Activated T-cell treated with anti-CD3 and anti-CD28 coated beads for 24 hours (primary cell): ENCODE data around the gene B4GALT3.

Source experiments
- DNase-seq: peaks from one replicate; pipeline ENCODE4 v3.0.0-alpha.2; 2020; ENCODE audit warnings: low read depth

Gene B4GALT3

DNA sequence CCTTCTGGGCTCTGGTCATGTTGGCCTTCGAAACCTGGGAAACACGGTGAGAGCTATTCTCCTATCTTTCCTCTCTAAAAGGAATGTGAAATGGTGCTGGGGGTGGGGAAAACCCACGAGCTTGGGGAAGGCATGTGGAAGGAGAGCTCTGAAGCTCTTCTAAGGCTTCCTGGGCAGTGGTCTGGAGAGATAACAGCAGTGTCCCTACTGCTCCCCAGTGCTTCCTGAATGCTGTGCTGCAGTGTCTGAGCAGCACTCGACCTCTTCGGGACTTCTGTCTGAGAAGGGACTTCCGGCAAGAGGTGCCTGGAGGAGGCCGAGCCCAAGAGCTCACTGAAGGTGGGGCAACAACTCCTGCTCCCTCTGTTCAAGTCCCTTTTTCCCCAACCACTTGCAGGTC is 15.3 kb downstream of the B4GALT3 start:
- no peak for DNase-seq

DNA sequence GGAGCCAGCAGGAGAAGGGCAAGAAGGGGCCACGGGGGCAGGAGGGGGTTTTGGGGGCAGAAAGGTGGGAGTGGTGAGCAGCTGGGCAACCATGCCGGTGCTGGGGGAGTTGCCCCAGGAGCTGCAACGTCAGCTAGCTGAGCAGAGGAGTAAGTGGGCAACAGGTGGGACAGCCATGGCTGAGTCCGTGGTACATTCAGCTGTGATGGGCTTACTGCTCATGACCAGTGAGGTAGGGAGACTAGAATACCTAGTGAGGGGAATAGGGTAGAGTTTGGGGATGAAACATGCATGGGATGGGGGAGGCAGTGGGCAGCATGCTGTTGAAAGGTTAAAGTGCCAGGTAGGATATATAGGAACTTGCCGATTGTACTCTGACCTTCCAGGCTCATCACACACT is 15.7 kb downstream of the B4GALT3 start:
- no peak for DNase-seq

DNA sequence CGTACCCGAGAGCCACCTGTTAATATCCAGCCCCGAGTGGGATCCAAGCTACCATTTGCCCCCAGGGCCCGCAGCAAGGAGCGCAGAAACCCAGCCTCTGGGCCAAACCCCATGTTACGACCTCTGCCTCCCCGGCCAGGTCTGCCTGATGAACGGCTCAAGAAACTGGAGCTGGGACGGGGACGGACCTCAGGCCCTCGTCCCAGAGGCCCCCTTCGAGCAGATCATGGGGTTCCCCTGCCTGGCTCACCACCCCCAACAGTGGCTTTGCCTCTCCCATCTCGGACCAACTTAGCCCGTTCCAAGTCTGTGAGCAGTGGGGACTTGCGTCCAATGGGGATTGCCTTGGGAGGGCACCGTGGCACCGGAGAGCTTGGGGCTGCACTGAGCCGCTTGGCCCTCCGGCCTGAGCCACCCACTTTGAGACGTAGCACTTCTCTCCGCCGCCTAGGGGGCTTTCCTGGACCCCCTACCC is 16.6 kb downstream of the B4GALT3 start:
- DNase-seq, result no peak

DNA sequence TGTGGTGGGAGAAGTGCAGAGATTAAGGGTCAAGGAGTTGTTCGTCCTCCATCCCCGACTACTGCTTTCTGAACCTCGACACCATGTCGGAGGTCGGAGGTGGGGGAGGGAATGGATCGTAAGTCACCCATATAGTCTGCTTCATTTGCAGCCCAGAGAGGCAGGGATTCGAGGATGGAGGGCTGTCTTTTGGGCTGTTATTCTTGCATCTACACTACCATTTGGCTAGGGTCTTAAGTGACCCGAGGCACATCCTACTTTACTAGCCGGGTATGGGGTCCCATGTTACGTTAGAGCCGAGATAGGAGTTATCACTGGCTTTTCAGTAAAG is 17.4 kb downstream of the B4GALT3 start:
- DNase-seq, result no peak

DNA sequence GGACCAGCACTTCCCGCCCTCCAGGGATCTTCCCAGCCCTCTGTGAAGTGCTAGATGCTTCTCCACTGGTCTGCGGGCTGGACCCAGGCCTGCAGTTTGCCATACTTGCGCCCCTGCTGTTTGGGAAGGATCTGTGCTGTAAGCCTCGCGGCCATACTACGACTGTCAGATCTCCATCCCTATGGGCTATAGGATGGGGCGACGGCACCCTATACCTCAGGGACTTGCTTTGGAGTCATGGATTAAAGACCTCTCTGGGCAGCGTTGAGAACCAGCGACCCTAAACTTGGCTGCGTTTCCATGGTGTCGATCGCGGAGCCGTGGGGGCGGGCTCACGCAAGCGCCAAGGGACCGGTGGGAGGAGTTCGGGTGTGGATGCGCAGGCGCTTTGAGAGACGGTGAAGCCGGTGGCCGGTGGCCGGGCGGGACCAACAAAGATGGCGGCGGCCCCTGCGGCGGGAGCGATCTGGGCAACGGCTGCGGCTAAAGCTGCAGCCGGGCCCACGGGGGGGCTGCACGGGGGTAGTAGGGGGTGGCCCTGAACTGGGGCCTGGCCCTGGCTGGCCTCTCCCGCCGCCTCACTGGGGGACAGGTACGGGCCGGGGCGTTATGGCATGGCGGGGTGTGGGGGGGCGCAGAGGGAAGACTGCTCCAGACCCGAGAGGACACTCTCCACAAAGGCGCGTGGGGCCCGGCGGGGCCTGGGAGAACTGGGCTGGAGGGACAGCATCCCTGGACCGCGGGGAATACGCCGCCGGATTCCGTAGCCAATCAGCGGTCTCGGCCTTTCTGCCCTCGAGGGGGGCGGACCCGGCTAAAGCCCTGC is 18.0 kb downstream of the B4GALT3 start, which contains the start of gene USP21:
Gene USP21, plus strand, starts transcription at position 414 of the 826 bp plus-strand sequence. CDS start 1,141 bp downstream, outside the sequence.
- peak; percentile 90 for DNase-seq

DNA sequence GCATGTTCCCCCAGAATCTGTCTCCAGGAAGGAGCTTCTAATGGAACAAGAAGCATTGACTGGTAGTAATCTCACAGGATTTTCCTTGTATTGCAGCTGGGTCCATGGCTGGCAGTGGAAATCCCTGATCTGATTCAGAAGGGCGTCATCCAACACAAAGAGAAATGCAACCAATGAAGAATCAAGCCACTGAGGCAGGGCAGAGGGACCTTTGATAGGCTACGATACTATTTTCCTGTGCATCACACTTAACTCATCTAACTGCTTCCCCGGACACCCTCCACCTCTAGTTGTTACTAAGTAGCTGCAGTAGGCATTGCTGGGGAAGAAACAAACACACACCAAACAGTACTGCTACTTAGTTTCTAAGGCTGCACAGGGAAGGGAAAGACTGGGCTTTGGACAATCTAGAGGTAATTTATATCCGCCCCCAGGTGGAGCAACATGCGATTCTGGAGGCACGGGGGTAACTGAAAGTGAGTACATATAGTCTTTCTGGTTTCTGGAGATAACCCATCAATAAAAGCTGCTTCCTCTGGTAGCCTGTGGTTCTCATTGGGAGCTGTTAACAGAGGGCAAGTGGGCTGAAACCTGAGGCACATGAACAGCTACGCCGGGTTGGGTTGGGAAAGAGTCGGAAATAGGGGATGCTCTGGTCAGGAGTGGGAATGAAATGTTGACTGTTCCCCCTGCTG is 18.8 kb downstream of the B4GALT3 start:
- DNase-seq, result no peak

DNA sequence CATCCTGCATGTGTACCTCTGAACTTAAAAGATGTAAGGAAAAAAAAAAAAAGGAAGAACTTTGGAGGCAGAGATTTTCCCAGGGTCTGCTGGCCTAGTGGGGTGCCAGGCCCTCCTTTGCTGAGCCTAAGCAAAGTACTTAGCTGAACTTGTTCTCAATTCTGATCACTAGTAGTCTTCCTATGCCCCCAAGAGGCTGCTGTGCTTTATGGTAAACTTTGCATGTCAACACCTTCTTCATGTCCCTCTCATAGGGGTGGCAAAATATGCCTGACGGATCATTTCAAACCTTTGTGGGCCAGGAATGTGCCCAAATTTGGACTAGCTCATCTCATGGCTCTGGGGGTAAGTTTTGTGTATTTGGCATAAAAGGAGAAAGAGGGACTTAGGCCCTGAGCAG is 19.4 kb downstream of the B4GALT3 start:
- DNase-seq, result no peak

DNA sequence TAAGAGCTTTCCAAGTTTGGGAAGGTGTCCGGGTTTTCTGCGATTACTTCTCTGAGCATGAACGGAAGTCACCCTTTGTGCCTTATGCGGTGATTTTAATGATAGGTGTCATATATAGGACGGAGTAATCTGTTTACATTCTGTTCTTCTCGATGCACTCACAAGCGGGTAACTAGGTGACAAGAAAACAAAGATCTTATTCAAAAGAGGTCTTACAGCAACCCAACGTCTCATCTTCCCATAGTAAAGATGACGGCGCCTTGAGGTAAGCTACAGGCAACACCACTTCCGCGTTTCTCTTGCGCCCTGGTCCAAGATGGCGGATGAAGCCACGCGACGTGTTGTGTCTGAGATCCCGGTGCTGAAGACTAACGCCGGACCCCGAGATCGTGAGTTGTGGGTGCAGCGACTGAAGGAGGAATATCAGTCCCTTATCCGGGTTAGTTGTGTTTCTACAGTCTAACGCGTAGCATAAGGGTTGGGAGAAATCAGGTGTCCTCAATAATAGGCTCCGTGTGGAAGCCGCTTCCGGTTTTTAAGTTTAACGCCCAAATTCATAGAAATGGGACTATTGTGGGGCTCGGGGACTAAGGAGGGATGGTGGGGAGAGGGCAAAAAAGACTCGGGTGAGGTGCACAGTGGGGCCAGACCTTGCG is 23.5 kb downstream of the B4GALT3 start, which contains the start of gene UFC1:
Gene UFC1, plus strand, starts transcription at position 297 of the 656 bp plus-strand sequence. Its CDS starts 20 bp downstream, at position 317.
- peak; percentile 71 for DNase-seq

DNA sequence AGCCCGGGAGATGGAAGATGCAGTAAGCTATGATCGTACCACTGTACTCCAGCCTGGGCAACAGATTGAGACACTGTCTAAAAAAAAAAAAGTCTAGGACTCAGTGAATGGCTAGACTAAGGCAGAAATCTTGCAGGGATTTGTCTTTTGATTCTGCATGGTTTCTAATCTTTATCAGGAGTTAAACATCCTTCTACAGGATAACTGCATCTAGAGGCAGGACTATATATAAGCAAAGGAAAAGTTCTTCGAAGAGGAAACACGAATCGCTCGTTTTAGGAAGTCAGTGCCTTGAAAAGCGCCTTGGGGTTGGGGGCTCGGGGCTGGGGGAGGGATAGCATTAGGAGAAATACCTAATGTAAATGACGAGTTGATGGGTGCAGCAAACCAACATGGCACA is 24.1 kb downstream of the B4GALT3 start:
- DNase-seq, result no peak

DNA sequence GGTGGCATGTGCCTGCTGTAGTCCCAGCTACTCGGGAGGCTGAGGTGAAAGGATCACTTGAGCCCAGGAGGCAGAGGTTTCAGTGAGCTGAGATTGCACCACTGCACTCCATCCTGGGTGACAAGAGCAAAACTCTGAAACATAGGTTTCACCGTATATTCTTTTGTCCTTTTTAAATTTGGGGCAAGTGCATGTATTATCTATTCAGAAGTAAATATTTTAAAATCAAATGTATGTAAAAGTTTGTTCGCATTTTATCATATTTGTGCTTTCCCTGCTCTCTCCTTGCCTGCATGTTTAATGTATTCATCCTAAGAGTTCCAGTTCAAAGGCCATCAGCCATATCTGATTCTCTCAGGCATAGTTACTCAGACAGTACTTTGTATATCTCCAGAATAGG is 31.5 kb downstream of the B4GALT3 start:
- DNase-seq, result no peak

DNA sequence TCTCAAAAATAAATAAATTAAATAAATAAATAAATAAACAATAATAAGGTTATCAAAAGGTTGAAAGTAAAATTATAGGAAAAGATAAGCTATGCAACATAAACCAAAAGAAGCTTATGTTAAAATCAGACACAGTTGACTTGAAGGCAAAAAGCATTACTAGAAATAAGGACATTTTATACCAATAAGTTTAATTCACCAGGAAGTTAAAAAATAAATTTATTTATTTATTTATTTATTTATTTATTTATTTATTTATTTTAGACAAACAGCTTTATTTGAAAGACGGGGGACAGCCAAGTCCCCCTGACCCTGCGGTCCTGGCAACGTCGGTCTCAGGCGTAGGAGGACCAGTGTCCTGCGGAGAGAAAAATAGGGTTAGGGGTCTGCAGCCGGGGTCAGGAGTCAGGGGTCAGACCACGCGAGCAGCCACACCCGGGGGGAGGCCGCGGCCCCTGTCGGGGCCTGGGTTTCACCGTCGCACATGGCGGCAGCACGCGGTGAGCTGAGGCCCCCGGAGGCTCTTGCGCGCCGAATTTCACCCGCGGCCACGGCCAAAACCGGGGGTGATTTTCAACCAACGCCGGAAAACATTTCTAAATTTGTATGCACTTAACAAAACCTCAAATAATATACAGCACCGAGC is 36.4 kb downstream of the B4GALT3 start:
- DNase-seq, result no peak

DNA sequence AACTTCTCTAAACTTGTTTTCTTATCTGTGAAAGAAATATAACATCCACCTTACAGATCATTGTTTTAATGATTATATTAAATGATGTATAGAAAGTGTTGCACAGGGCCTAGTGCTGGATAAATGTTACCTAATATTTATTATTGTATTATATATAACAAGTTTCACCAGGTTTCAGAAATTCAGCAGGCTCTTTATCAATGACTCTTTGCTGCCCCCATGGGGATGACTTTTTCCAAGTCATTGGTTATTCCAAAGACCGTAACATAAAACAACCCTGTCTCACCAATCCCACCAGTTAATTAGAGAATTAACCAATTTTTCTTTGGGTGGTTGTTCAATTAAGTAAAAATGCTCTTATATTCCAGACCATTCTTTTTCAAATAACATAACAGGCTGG is 37.5 kb downstream of the B4GALT3 start:
- no peak for DNase-seq

DNA sequence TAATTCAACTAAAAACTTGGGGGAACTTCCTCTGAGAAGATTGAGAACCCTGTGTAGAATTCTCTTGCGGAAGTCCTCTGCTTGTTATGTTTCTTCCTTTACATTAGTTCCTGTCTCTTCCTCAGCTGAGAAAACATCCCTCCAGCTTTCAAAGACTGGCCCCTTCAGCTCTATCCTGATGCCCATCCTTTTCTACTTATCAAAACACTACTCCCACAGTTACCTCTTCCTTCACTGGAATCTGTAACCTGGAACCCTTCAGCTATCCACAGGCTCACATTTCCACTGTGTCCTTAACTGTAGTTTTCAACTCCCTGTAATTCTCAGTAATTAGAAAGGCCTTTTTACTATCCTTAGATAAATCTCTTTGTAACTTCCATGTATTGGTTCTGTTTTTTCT is 38.9 kb downstream of the B4GALT3 start:
- no peak for DNase-seq

DNA sequence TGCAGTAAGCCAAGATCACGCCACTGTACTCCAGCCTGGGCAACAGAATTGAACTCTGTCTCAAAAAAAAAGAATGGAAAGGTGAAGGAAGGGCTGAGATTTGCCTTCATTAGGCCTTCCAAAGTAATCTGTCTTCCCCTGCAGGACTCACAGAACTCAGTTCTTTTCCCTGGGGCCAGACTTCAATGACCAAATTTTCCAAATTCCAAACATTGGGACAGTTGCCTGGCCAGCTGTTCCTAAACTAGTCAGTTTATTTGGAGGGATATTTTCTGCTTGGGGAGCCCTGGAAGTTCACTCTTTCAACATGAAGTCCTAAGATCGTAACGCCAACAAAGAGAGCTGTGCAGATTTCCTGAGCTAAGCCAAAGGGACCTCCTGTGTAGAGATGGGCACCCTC is 39.4 kb downstream of the B4GALT3 start:
- no peak for DNase-seq

DNA sequence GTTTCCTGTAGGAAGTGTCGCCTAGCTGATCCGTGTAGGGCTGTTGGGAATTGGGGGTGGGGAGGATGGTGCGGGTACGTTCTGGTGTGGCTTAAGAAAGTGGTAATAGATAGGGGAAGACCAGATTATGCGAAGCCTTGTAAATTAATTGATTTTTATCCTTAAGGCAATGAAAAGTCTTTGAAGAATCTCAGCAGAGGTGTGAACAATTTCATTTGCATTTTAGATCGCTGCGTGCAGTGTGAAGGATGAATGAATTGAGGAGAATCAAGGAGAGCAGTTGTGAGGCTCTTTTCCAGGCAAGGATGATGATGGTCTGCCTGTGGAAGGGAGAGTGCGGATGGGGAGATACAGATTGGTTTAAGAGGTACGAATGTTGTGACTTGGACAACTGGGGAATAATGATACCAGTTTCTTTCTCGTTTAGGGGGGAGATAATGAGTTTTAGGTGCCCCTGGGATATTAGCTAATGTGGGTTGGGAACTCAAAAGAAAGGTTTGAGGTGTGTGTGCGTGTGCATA is 44.0 kb downstream of the B4GALT3 start:
- no peak for DNase-seq

DNA sequence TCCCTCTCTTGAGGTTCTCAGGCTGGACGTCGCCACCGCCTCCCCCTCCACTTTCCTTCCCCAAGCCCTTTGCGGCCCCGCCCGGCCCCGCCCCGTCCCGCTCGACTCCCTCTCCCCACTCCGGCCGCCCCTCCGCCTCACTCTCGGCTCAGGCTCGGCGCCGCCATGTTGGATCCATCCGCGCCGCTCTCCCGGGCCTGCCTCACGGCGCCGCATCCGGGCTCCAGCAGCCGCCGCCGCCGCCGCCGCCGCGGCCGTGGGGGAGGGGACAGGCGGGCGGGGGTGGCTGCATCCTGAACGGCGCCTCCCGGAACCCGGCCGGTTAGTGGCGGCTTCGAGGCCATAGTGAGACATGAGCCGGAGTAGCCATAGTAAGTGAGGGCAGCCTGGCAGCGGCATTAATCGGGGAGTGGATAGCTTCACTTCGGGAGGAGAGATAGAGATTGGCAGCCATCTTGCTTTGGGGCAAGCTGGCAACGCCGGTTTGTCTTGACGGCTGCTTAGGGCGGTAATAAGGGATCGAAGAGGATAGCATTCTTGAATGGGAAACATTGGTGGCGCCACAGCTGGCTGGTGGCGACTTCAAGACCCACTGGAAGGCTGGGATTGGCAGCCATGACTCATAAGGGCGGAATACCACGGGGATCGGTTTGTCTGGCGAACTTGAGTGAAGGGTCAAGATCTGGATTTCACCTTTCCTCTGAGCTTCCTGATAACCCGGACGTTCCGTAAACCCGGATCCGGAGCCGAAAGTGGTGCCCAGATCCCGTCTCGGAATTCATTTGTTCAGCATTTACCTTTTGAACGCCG is 44.7 kb downstream of the B4GALT3 start, which contains the start of gene DEDD:
Gene DEDD, minus strand, starts transcription at position 258 of the 810 bp plus-strand sequence. CDS start 8,205 bp downstream, outside the sequence.
- DNase-seq, result peak; percentile 88

DNA sequence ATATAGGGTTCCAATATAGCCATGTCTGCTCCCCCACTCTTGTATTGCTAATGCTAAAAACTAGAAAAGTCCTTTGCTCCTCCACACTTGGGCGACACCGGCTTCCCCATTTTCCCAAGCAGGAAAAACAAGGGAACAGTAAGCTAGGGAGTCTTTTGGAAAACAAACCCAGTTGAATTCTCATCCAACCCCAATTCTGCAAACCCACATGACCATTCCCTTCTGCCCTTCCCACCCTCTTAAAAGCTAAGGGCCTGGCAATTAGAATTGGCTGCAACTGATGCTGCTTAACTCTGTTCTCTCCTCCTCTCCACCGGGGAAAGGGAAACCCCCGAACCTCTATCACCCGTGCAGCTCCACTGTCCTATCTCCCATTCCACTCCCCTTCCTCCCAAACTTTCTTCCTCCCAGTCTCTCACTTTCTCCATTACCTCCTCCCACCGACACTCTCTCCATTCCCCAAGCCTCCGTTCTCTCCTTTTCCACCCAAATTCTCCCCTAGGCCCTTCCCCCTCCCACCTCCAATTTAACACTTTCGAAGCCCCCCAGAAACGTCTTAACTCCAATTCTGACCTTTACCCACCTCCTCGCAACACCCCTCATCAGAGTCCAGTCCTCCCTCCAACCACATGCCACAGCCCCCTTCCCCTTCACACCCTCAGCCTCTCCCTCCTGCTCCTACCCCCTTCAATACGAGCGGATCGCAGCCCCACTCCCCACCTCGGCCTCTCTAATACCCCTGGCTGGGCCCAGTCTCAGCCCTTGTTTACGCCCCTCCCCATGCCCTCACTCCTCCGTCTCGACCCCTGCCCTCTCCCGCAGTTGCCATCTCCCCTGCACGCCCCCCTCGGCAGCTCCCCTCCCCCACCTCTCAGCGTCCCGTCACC is 45.5 kb downstream of the B4GALT3 start:
- DNase-seq, result no peak

DNA sequence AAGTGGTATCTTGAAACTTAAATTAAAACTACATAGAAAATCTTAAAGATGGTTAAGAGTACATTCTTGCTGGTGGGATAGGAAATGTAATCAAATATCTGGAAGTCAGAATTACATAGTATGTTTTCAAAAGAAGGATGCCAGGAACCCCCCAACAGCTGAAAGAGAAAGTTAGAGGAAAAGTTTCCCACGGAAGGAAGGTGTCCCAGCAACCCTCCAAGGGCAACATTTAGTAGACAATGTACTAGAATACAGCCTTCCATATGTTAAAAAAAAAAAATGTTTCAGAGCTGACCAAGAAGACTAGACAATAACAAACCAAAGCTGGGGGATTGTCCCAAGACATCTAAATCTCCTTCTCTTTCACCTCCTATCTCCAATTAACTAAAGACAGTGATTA is 47.0 kb downstream of the B4GALT3 start:
- no peak for DNase-seq

DNA sequence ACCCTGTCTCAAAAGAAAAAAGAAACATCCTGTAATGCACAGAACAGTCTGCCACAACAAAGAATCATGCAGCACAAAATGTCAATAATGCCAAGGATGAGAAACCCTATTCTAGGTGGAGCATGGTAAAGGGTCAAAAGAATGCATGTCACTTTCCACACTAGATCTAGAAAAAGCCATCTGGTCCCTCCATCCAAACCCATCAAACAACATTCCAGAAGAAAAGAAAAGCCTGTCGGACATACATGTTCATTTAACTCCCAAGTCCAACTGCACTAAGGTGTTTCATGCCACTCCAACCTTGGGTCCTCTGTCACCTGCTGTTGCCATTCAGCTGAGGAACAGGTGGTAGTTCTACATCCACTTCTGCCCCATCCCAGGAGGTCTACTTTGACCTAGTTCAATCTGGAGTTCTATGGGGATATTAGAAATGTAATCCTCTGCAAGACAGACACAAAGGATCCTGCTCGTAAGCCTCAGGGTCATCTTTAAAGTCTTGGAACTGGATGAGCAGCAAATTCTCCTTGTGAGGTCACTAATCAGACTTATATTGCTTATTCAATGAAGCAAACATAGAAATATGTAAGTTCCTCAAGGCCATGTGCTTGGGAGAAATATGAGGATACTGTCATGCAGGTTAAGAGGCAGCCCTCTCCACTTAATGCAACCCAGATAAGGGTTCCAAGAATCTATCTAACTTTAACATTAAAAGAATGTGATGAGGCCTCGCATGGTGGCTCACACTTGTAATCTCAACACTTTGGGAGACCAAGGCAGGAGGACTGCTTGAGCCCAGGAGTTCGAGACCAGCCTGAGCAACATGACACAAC is 48.5 kb downstream of the B4GALT3 start:
- DNase-seq, result no peak
